Caco-2 (cell line): Measurements from ENCODE around the gene HOXC9. TPM values are rescaled to one million over a fixed set of nuclear protein-coding genes. Genes with fewer than 3 reads are reported as not detected.
A peak's percentile ranks its signal among the peaks of the same experiment; 100 is the strongest.

Source experiments
- BruUV-seq: library from RNA; stranded (reverse); fragments of 400-500 nt; replicated peaks from 2 replicates; lab custom pipeline; 2021; lab: Mats Ljungman, UMichigan
- CTCF ChIA-PET: fragments of 300-600 bp; sonication (Branson Sonifier 250); formaldehyde crosslinking; loops from one replicate; lab custom pipeline; 2022; ENCODE audit warnings: antibody characterized with exemption; lab: Charles Lee
- POLR2A ChIA-PET: fragments of 300-600 bp; sonication (Branson Sonifier 250); formaldehyde crosslinking; loops from one replicate; lab custom pipeline; 2022; ENCODE audit warnings: antibody characterized with exemption; lab: Charles Lee
- DNase-seq, 2 experiments: peaks; one replicate each; pipeline versions ENCODE4 v3.0.0 to v3.0.0-alpha.2; 2020 to 2022
- H3K27me3 ChIP-seq: replicated peaks from 2 replicates; pipeline ENCODE4 v1.6.0; 2011; ENCODE audit warnings: low read length; ENCODE audit not compliant: control insufficient read depth, insufficient read depth
- H3K36me3 ChIP-seq: 2 replicates; pipeline ENCODE4 v1.5.1; 2011; ENCODE audit warnings: low read length; ENCODE audit not compliant: control insufficient read depth, insufficient read depth
- H3K4me1 ChIP-seq: fragments of 250-450 bp; sonication (Bioruptor Pico); 2 replicates; pipeline ENCODE4 v1.5.1; 2020; ENCODE audit warnings: mild to moderate bottlenecking
- H3K4me3 ChIP-seq: 2 replicates; pipeline ENCODE4 v1.5.1; 2011; ENCODE audit warnings: low read depth, mild to moderate bottlenecking, control low read depth, low read length
- H3K9me3 ChIP-seq: fragments of 250-450 bp; sonication (Bioruptor Pico); 2 replicates; pipeline ENCODE4 v1.5.1; 2020; ENCODE audit warnings: mild to moderate bottlenecking, moderate library complexity
- H3K27ac Mint-ChIP-seq: one replicate; pipeline ENCODE4 v1.8.0; 2022; ENCODE audit warnings: mixed read lengths; ENCODE audit not compliant: unreplicated experiment
- H3K27me3 Mint-ChIP-seq: one replicate; pipeline ENCODE4 v1.8.0; 2022; ENCODE audit warnings: mixed read lengths; ENCODE audit not compliant: insufficient read depth, unreplicated experiment
- H3K36me3 Mint-ChIP-seq: one replicate; pipeline ENCODE4 v1.8.0; 2022; ENCODE audit warnings: mild to moderate bottlenecking, mixed read lengths; ENCODE audit not compliant: insufficient read depth, unreplicated experiment
- H3K4me1 Mint-ChIP-seq: one replicate; pipeline ENCODE4 v1.8.0; 2022; ENCODE audit warnings: low read depth, mixed read lengths; ENCODE audit not compliant: unreplicated experiment
- H3K4me3 Mint-ChIP-seq: one replicate; pipeline ENCODE4 v1.8.0; 2022; ENCODE audit warnings: mild to moderate bottlenecking, moderate library complexity, mixed read lengths; ENCODE audit not compliant: unreplicated experiment
- H3K9me3 Mint-ChIP-seq: one replicate; pipeline ENCODE4 v1.8.0; 2022; ENCODE audit warnings: mixed read lengths; ENCODE audit not compliant: unreplicated experiment
- intact Hi-C: fragments of 100-400 bp; cut with micrococcal nuclease; formaldehyde crosslinking; loops from one replicate; pipeline ENCODE4 v1.10.0; 2022; ENCODE audit not compliant: unreplicated experiment
- total RNA-seq: library from RNA; stranded (reverse); gene quantifications from 2 replicates; pipeline ENCODE4 v1.2.3, GENCODE V29; 2022
- TF ChIP-seq, protein P1 (sequence below), 2 experiments: fragments of 200-600 bp in 1 of 2; IDR thresholded peaks; 1 replicate in 1 of 2; 2 replicates in 1 of 2; pipeline versions ENCODE4 v1.5.1 to v1.8.0; 2011 to 2022; ENCODE audit warnings: antibody characterized with exemption in 1 of 2, control low read depth in 1 of 2, inconsistent platforms in 1 of 2, low read depth in 1 of 2, low read length in 1 of 2, mild to moderate bottlenecking in 1 of 2, moderate library complexity in 1 of 2; ENCODE audit not compliant: insufficient read depth in 1 of 2, severe bottlenecking in 1 of 2, unreplicated experiment in 1 of 2

The HOXC9 gene
- total RNA-seq, 1 experiment from 2014 or later: 2.9 TPM

DNA sequence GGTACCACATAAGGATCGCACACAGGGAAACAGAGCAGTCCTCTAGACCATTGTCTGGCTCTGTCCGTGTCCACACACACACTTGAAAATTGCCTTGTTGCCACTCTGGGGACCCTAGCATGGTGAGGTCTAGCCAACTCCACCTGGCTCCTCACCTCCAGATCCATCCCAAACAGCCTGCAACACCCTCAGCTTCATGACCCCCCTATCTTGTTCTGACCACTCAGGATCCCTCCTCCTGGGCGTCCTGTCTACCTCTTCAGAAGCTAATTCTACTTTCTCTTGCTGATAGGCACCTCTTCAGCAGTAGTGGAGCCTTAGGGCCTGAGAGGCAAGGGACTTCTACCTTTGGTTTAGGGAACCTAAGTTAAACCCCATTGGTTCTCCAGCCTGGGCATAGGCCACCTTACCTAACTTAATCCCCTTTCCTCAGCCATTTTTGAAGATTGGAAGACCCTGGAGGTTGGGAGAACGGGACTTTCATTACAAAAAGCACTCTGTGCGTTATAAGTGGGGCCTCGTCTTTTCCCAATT, 32.2 kb downstream of the HOXC9 start:
- no TSS peak for BruUV-seq
- Mint-ChIP-seq H3K27ac (no peak overlapping the region), H3K4me1 (peaks cover 12% of the 10 kb centered on the region), H3K9me3 (no peaks in the 10 kb centered on the region), H3K4me3 (no peak overlapping the region), H3K27me3 (no peaks in the 10 kb centered on the region), H3K36me3 (peaks cover 13% of the 10 kb centered on the region)
- POLR2A ChIA-PET: interaction anchor here (0.9 to 1.8 kb wide), 4 partner anchors 15 to 159 kb away, joined by 3 to 19 read pairs (median 4); no protein-coding TSS in a partner anchor
- CTCF ChIA-PET: interaction anchor here (0.5 to 3.8 kb wide), 27 partner anchors 8 to 525 kb away, joined by 3 to 67 read pairs (median 6); partner anchors contain the start of genes HOXC10, HOXC4, HOXC8 and SMUG1
- TF ChIP-seq, protein P1, sequence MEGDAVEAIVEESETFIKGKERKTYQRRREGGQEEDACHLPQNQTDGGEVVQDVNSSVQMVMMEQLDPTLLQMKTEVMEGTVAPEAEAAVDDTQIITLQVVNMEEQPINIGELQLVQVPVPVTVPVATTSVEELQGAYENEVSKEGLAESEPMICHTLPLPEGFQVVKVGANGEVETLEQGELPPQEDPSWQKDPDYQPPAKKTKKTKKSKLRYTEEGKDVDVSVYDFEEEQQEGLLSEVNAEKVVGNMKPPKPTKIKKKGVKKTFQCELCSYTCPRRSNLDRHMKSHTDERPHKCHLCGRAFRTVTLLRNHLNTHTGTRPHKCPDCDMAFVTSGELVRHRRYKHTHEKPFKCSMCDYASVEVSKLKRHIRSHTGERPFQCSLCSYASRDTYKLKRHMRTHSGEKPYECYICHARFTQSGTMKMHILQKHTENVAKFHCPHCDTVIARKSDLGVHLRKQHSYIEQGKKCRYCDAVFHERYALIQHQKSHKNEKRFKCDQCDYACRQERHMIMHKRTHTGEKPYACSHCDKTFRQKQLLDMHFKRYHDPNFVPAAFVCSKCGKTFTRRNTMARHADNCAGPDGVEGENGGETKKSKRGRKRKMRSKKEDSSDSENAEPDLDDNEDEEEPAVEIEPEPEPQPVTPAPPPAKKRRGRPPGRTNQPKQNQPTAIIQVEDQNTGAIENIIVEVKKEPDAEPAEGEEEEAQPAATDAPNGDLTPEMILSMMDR (IDR thresholded peaks at IDR 0.05; ENCODE audit: insufficient read depth in 1 of 2, low read depth in 1 of 2, low read length in 1 of 2, severe bottlenecking in 1 of 2, unreplicated experiment in 1 of 2): no peak
- Histone ChIP-seq H3K27me3 (no peaks in the 10 kb centered on the region), H3K36me3 (no peaks in the 10 kb centered on the region; the same call in 1 of the 2 replicates), H3K9me3 (no peaks in the 10 kb centered on the region), H3K4me1 (peaks cover 9% of the 10 kb centered on the region), H3K4me3 (no peak overlapping the region)
- intact Hi-C loops: loop anchor here (1.0 kb wide), 5 partner anchors 26 to 176 kb away; no protein-coding TSS in a partner anchor
- DNase-seq: no peak

DNA sequence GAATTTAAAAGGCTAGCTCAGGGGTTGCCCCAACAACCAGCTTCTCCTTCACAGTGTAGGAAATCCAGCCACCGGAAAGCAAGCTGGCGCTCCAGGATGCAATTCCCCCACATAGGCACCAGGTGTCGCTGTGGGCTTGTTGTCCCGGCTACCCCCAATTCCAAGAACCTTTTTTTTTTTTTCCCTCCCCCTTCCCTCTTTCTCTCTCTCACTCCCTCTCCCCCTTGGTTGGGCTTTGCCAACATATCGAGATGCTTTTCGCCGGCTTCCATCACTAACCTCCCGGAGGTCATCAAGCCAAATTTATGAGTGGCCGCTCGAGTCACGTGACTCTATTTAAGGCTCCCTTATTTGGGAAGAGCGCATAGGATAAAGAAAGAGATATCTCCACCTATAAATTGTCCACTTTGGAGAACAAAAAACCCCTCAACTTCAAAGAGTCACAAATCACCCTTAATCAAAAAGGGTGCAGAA, 32.7 kb downstream of the HOXC9 start, which contains the start of gene HOXC5:
Gene HOXC5, plus strand, starts transcription at position 424 of the 474 bp plus-strand sequence. CDS start 73 bp downstream, outside the sequence.
- TF ChIP-seq, protein P1 (IDR thresholded peaks at IDR 0.05; ENCODE audit: insufficient read depth in 1 of 2, low read depth in 1 of 2, low read length in 1 of 2, severe bottlenecking in 1 of 2, unreplicated experiment in 1 of 2): peak; percentile 96 to 97
- peaks cover 10% of the 10 kb centered on the region for H3K4me1 Mint-ChIP-seq
- H3K36me3 Mint-ChIP-seq: peaks cover 13% of the 10 kb centered on the region
- Histone ChIP-seq H3K36me3 (no peaks in the 10 kb centered on the region; the same call in 1 of the 2 replicates), H3K4me1 (peaks cover 9% of the 10 kb centered on the region), H3K27me3 (no peaks in the 10 kb centered on the region), H3K9me3 (no peaks in the 10 kb centered on the region), H3K4me3 (peak within 1 kb of the TSS; percentile 52)
- POLR2A ChIA-PET: interaction anchor here (0.5 to 1.8 kb wide), 11 partner anchors 15 to 292 kb away, joined by 3 to 19 read pairs (median 4); partner anchors contain the start of genes COPZ1 and SMUG1
- H3K4me3 Mint-ChIP-seq: peak within 1 kb of the TSS; percentile 89
- CTCF ChIA-PET: interaction anchor here (0.5 to 3.8 kb wide), 32 partner anchors 9 to 526 kb away, joined by 3 to 67 read pairs (median 4); partner anchors contain the start of genes COPZ1, HOXC10, HOXC4 and HOXC8
- intact Hi-C loops: loop anchor here (1.0 kb wide), 5 partner anchors 26 to 176 kb away; no protein-coding TSS in a partner anchor
- H3K9me3 Mint-ChIP-seq: no peaks in the 10 kb centered on the region
- no peaks in the 10 kb centered on the region for H3K27me3 Mint-ChIP-seq
- no TSS peak for BruUV-seq
- DNase-seq: peak; percentile 83 to 86
- H3K27ac Mint-ChIP-seq: peak within 1 kb of the TSS; percentile 90
